ENCODE measurements around the gene PAPPA. TPM values are rescaled to one million over a fixed set of nuclear protein-coding genes. Genes with fewer than 3 reads are reported as not detected.

The PAPPA gene
- total RNA-seq, 4 donors from 2014 or later: 9.6 to 35.3 (median 14.9) TPM

DNA sequence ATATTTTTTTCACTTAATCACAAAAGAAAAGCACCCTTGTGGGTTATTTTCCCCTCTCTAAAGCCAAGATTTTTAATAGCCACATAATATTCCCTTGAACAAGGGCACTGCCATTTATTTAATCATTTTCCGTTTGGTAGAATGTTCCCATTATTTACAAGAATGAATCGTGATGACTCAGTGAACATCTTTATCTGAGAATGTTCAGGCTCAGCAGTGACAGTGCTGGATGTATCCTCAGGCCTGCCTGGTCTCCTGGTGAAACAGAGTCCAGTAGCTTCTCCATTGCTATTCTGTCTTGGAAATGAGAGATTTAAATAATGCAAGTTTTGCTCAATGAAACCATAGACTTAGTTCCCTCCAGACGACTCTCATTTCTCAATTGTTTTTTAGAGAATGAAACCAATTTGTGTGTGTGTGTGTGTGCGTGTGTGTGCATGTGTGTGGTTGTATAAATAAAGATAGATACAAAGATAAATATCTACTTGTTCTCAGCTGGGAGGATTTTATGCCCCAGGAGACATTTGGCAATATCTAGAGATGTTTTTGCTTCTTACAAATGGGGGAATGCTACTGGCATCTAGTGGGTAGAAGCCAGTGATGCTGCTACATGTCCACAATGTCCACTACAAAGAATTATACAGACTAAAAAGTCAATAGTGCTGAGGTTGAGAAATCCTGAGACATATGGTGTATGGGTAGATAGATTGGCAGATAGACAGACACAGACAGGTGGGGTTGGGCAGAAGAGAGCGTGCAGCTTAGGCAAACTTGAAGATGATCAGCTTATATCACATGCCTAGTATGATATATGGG is 55.0 kb downstream of the PAPPA start:
- ATAC-seq (ENCODE audit: low FRiP score): no peak

DNA sequence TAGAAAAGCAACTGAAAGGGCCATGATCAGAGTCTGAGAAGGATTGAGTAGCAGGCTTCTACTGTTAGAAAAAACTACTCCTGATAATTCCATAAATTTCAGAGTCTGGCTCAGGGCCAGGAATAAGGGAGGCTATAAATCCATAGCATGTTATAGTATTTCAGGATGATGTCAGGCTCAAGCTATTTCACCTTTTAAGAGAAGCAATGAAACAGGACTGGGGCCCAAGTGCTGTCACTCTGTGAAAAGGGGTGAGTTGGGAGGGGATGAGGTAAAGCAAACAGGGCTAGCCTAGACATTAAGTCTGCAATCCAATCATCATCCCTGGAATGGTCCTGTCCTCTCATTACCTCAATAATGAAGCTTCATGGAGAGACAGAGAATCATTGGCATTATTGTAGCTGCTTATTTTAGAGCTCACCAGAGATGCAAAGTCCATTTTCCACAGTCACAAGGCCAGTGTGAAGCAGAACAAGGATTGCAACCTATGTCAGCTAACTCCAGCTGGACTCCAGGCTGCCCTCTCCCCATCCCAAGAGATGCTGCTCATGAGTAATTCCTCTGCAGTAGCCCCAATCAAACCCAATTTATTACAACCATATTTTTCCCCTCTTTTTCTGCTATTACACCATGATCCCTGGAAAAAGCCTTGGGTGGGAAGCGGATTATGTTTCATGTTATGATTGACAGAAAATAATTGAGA is 56.0 kb downstream of the PAPPA start:
- TF ChIP-seq, protein P1, sequence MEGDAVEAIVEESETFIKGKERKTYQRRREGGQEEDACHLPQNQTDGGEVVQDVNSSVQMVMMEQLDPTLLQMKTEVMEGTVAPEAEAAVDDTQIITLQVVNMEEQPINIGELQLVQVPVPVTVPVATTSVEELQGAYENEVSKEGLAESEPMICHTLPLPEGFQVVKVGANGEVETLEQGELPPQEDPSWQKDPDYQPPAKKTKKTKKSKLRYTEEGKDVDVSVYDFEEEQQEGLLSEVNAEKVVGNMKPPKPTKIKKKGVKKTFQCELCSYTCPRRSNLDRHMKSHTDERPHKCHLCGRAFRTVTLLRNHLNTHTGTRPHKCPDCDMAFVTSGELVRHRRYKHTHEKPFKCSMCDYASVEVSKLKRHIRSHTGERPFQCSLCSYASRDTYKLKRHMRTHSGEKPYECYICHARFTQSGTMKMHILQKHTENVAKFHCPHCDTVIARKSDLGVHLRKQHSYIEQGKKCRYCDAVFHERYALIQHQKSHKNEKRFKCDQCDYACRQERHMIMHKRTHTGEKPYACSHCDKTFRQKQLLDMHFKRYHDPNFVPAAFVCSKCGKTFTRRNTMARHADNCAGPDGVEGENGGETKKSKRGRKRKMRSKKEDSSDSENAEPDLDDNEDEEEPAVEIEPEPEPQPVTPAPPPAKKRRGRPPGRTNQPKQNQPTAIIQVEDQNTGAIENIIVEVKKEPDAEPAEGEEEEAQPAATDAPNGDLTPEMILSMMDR (IDR thresholded peaks at IDR 0.05): no peak
- ATAC-seq (ENCODE audit: low FRiP score) (no peak), DNase-seq (ENCODE audit: low spot score) (no peak)

More for the DNA sequence above, 55.0 kb downstream of the PAPPA start:
- no peak for DNase-seq (ENCODE audit: low spot score)
- TF ChIP-seq, protein P1 (IDR thresholded peaks at IDR 0.05): no peak

DNA sequence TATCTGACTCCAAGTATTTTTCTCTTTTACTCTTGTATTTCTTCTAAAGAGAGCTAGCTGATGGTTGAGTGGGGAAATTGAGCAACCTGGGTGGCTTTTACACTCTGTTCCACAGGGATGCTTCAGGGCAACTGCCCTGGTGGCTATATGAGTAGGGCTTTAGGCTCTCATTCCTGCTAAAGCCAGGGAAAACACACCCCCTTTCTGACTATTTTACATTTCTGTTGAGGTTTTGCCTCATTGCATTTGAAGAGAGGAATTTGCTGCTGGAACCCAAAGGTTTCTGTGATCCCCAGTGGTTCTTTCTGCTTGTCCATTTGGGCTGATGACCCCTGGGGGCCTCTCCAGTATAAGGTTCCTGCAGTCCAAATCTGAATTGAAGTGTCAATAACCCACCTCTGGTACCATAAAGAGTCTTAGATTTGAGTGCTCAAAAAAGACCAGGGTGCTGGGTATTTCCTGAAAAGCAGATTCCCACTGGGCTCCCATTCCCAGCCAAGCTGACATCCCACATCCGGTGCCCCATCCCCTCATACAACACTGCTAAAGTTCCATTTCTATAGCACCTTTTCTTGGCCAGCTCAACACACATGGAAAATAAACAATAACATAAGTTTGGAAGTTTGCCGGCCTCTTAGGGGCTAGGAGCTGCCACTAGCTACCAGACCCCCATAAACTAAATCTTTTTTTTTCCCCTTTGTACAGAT is 59.5 kb downstream of the PAPPA start:
- DNase-seq (ENCODE audit: low spot score) (no peak), ATAC-seq (ENCODE audit: low FRiP score) (no peak)
- TF ChIP-seq, protein P1 (IDR thresholded peaks at IDR 0.05): no peak

DNA sequence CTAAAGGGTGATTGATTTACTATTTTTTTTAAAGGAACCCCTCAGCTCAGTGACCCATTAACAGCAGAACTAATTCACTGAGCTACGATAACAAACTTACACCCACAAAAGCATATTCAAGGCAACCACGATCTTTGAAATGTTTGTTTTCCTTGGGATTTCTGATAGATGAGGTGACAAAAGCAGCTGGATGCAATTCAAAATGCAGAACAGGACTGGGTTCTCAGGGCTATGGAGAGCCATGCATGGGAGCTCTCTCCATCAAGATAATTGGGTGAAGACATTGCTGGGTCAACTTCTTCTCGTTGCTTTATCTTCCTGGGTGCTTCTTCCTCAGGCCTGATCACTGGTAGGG is 60.1 kb downstream of the PAPPA start:
- ATAC-seq (ENCODE audit: low FRiP score) (no peak), DNase-seq (ENCODE audit: low spot score) (no peak)
- TF ChIP-seq, protein P1 (IDR thresholded peaks at IDR 0.05): no peak

DNA sequence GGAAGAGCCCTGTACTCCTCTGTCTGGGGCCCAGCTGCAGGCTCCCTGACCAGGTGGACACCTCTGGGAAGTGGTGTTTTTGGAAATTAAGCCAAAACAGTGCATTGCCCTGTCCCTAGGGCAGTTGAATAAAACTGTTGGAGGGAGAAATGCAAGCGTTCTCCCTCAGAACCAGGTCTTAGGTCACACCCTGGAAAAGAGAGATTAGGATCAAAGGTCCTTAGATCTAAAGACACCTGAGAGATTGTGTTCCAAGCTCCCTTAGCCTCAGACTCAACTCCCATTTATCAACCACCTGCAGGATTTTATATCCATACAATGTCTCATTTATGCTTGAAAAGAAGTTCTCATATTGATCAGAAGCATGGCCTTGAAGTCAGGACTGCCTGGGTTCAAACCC is 64.8 kb downstream of the PAPPA start:
- TF ChIP-seq, protein P1 (IDR thresholded peaks at IDR 0.05): no peak
- no peak for DNase-seq (ENCODE audit: low spot score)
- ATAC-seq (ENCODE audit: low FRiP score): no peak

DNA sequence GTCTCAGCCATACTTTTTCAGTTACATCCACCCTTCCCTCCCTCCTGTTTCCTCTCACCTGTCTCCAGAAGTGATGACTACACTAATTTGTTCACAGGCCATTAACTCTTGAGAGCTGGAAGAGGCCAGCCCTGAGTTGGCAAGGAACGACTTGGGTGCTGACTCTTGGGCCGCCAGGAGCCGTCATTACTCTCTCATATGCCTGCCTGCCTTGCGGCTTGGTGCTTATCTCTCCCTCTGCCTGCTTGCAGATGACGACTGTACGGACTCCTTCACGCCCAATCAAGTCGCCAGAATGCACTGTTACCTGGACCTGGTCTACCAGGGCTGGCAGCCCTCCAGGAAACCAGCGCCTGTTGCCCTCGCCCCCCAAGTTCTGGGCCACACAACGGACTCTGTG is 66.1 kb downstream of the PAPPA start:
- DNase-seq (ENCODE audit: low spot score) (no peak), ATAC-seq (ENCODE audit: low FRiP score) (no peak)
- TF ChIP-seq, protein P1 (IDR thresholded peaks at IDR 0.05): no peak

All from omental fat pad (tissue), 4 donors.